ENCODE data around the gene RBM46.

DNA sequence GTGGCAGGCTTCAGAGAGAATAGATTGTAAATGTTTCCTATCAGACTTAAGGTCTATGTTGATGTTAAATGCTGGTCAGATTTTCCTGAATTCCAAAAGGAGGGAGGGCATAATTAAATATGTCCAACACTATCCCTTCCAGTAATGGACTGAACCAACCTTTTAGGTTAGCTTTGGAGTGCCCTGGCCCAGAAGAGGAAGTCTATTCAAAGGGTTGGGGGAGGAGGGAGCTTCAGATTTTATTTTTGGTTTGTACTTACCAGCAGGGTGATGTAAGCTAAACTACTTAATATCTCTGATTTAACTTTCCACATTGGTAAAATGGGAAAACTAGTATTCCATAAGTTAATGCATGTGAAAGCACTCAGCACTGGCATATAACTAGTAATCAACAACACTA, 91.1 kb downstream of the RBM46 start:
- TF ChIP-seq, protein P1, sequence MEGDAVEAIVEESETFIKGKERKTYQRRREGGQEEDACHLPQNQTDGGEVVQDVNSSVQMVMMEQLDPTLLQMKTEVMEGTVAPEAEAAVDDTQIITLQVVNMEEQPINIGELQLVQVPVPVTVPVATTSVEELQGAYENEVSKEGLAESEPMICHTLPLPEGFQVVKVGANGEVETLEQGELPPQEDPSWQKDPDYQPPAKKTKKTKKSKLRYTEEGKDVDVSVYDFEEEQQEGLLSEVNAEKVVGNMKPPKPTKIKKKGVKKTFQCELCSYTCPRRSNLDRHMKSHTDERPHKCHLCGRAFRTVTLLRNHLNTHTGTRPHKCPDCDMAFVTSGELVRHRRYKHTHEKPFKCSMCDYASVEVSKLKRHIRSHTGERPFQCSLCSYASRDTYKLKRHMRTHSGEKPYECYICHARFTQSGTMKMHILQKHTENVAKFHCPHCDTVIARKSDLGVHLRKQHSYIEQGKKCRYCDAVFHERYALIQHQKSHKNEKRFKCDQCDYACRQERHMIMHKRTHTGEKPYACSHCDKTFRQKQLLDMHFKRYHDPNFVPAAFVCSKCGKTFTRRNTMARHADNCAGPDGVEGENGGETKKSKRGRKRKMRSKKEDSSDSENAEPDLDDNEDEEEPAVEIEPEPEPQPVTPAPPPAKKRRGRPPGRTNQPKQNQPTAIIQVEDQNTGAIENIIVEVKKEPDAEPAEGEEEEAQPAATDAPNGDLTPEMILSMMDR (conservative IDR thresholded peaks at IDR 0.05): no peak
- TF ChIP-seq ZFX (IDR thresholded peaks at IDR 0.05): no peak
